Measurements from ENCODE around the gene C12orf56. TPM values are rescaled to one million over a fixed set of nuclear protein-coding genes. Genes with fewer than 3 reads are reported as not detected.

The C12orf56 gene
- total RNA-seq, 1 experiment from 2014 or later = 8.1 TPM

DNA sequence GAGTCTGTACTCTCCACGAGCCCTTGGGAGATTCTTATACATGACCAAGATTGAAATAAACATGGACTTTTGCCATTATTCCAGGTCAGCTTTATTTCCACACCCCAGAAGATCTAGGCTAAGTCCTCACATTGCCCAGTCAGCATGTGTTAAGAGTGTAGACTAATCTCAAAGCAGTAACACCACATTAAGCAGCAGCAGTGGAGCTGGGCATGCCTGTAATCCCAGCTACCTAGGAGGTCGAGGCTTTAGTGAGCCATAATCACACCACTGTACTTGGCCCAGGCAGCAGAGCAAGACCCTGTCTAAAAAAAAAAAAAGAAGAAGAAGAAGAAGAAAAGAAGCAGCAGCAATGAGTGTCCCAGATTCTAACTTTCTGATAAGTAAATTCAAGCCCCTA, 65.5 kb downstream of the C12orf56 start:
- no peak for ATAC-seq
- Histone ChIP-seq H3K9me2 (replicated peaks; ENCODE audit: low read length) (no peaks in the 10 kb centered on the region), H3F3A (ENCODE audit: low read length, unreplicated experiment) (no peaks in the 10 kb centered on the region), H3K36me3 (ENCODE audit: low read depth, low read length) (no peaks in the 10 kb centered on the region), H3K4me3 (ENCODE audit: low read length) (no peak overlapping the region), H3K9me3 (ENCODE audit: low read length) (no peaks in the 10 kb centered on the region), H3K9ac (ENCODE audit: low read length) (no peak overlapping the region), H2AFZ (ENCODE audit: low read length) (no peak overlapping the region), H3K27ac (ENCODE audit: low read length) (no peak overlapping the region), H3K4me1 (ENCODE audit: insufficient read depth, low read length) (no peaks in the 10 kb centered on the region), H4K20me1 (ENCODE audit: low read length) (no peaks in the 10 kb centered on the region), H3K4me2 (ENCODE audit: low read length) (no peak overlapping the region), H3K27me3 (ENCODE audit: low read length) (no peaks in the 10 kb centered on the region), H3K79me2 (ENCODE audit: low read length) (no peaks in the 10 kb centered on the region)
- TF ChIP-seq, protein P1, sequence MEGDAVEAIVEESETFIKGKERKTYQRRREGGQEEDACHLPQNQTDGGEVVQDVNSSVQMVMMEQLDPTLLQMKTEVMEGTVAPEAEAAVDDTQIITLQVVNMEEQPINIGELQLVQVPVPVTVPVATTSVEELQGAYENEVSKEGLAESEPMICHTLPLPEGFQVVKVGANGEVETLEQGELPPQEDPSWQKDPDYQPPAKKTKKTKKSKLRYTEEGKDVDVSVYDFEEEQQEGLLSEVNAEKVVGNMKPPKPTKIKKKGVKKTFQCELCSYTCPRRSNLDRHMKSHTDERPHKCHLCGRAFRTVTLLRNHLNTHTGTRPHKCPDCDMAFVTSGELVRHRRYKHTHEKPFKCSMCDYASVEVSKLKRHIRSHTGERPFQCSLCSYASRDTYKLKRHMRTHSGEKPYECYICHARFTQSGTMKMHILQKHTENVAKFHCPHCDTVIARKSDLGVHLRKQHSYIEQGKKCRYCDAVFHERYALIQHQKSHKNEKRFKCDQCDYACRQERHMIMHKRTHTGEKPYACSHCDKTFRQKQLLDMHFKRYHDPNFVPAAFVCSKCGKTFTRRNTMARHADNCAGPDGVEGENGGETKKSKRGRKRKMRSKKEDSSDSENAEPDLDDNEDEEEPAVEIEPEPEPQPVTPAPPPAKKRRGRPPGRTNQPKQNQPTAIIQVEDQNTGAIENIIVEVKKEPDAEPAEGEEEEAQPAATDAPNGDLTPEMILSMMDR (conservative IDR thresholded peaks at IDR 0.05; ENCODE audit: low read depth, low read length) = no peak
- TF ChIP-seq EZH2 (IDR thresholded peaks at IDR 0.05; ENCODE audit: low read length, unreplicated experiment) (no peak), EZH2phosphoT487 (IDR thresholded peaks at IDR 0.05; ENCODE audit: borderline replicate concordance, low read length) (no peak)
- BruUV-seq (replicated peaks) = no TSS peak
- intact Hi-C loops (cut with micrococcal nuclease) = no loop called here
- DNase-seq = no peak
- ChIA-PET POLR2A (ENCODE audit: unreplicated experiment) (no interaction called here), CTCF (no interaction called here)

DNA sequence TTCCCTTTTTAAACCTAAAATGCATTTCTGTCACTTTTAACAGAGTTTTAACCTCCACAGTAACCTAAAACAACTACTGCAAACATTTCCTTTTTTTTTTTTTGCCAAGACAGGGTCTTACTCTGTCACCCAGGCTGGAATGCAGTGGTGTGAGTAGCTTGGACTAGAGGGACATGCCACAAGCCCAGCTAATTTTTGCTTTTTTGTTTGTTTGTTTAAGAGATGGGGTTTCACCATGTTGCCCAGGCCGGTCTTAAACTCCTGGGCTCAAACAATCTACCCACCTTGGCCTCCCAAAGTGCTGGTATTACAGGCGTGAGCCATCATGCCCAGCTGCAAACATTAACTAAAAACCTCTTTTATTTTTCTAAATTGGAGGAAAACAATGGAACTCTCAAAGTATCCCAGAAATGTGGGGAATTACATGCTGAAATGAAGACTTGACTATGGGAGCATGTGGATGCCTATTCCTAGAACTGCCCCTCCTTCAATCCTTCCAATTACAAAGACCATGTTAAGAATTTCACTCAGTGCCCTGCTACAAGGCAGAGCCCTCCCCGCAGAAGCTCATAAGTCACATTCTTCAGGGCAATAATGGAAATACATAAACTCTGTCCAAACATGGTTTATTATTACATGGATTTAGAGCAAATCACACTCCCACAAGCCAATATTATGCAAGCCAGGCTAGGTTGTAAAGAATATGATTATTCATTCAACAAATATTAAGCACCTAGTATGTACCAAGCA, 66.9 kb downstream of the C12orf56 start:
- Histone ChIP-seq H3F3A (ENCODE audit: low read length, unreplicated experiment) (no peaks in the 10 kb centered on the region), H3K4me1 (ENCODE audit: insufficient read depth, low read length) (no peaks in the 10 kb centered on the region), H3K79me2 (ENCODE audit: low read length) (no peaks in the 10 kb centered on the region), H3K4me2 (ENCODE audit: low read length) (no peak overlapping the region), H3K4me3 (ENCODE audit: low read length) (no peak overlapping the region), H4K20me1 (ENCODE audit: low read length) (no peaks in the 10 kb centered on the region), H3K9me2 (replicated peaks; ENCODE audit: low read length) (no peaks in the 10 kb centered on the region), H3K9ac (ENCODE audit: low read length) (no peak overlapping the region), H3K27me3 (ENCODE audit: low read length) (no peaks in the 10 kb centered on the region), H2AFZ (ENCODE audit: low read length) (no peak overlapping the region), H3K36me3 (ENCODE audit: low read depth, low read length) (no peaks in the 10 kb centered on the region), H3K27ac (ENCODE audit: low read length) (no peak overlapping the region), H3K9me3 (ENCODE audit: low read length) (no peaks in the 10 kb centered on the region)
- ATAC-seq (no peak), DNase-seq (no peak)
- POLR2A ChIA-PET (ENCODE audit: unreplicated experiment) = no interaction called here
- intact Hi-C loops (cut with micrococcal nuclease) = no loop called here
- CTCF ChIA-PET = no interaction called here
- no TSS peak for BruUV-seq (replicated peaks)
- no peak for TF ChIP-seq EZH2 (IDR thresholded peaks at IDR 0.05; ENCODE audit: low read length, unreplicated experiment)
- TF ChIP-seq, protein P1 (conservative IDR thresholded peaks at IDR 0.05; ENCODE audit: low read depth, low read length) = no peak
- no peak for TF ChIP-seq EZH2phosphoT487 (IDR thresholded peaks at IDR 0.05; ENCODE audit: borderline replicate concordance, low read length)

DNA sequence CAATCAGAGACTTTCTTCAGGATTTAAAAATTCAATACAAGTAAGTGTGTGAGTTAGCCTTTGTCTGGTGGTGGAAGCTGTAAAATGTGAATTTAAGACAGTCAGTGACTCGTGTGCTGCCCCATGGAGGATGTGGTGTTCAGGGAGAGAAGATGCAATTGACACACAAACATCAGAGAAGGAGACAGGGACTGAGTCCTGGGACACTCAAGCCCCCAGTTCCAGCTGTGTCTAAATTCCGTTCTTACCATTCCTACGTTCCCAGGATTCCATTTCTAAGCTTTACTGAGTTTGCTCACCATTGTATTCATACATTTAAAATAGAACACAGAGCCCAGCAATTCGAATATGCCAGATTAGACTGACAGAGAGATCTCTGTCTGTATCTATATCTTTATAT, 67.6 kb downstream of the C12orf56 start:
- BruUV-seq (replicated peaks) = no TSS peak
- Histone ChIP-seq H3K79me2 (ENCODE audit: low read length) (no peaks in the 10 kb centered on the region), H3K9me3 (ENCODE audit: low read length) (no peaks in the 10 kb centered on the region), H3K4me1 (ENCODE audit: insufficient read depth, low read length) (no peaks in the 10 kb centered on the region), H3K4me3 (ENCODE audit: low read length) (no peak overlapping the region), H4K20me1 (ENCODE audit: low read length) (no peaks in the 10 kb centered on the region), H3K9me2 (replicated peaks; ENCODE audit: low read length) (no peaks in the 10 kb centered on the region), H3F3A (ENCODE audit: low read length, unreplicated experiment) (no peaks in the 10 kb centered on the region), H3K27ac (ENCODE audit: low read length) (no peak overlapping the region), H3K9ac (ENCODE audit: low read length) (no peak overlapping the region), H3K27me3 (ENCODE audit: low read length) (no peaks in the 10 kb centered on the region), H2AFZ (ENCODE audit: low read length) (no peak overlapping the region), H3K36me3 (ENCODE audit: low read depth, low read length) (no peaks in the 10 kb centered on the region), H3K4me2 (ENCODE audit: low read length) (no peak overlapping the region)
- CTCF ChIA-PET = no interaction called here
- intact Hi-C loops (cut with micrococcal nuclease) = no loop called here
- POLR2A ChIA-PET (ENCODE audit: unreplicated experiment) = no interaction called here
- DNase-seq = no peak
- TF ChIP-seq EZH2phosphoT487 (IDR thresholded peaks at IDR 0.05; ENCODE audit: borderline replicate concordance, low read length) (no peak), EZH2 (IDR thresholded peaks at IDR 0.05; ENCODE audit: low read length, unreplicated experiment) (no peak)
- TF ChIP-seq, protein P1 (conservative IDR thresholded peaks at IDR 0.05; ENCODE audit: low read depth, low read length) = no peak
- no peak for ATAC-seq

Measured in PC-3 (cell line).